NCI-H748 (cell line): ENCODE data around the gene REXO1.

Experiments used
- DNase-seq: peaks from one replicate; lab custom pipeline; 2025; ENCODE audit not compliant: unreplicated experiment; lab: John Stamatoyannopoulos, UW

Gene REXO1

DNA sequence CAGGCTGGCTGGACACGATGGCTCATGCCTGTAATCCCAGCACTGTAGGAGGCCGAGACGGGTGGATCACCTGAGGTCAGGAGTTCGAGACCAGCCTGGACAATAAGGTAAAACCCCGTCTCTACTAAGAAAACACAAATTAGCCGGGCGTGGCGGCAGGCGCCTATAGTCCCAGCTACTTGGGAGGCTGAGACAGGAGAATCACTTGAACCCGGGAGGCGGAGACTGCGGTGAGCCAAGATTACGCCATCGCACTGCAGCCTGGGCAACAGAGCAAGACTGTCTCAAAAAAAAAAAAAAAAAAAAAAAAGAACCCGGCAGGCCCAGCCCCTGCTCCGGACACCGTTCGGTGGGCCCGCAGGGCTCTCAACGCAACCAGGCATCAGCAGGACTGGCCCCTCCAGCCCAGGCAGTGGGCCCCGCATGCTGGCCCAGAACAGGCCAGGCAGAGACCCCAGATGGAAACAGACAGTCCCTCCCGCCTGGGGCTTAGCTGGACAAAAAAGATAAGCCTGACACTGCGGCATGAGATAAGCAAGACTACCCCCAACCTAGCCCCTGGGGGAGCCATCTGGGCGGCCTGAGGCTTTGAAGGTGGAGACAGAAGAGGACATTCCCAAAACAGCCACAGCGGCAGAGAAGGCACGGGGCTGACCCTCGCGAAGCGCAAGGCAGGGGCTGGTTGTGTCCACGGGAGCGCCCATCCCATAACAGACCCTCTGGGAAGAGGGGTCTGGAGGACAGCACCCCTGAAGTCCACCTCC is 11.6 kb downstream of the REXO1 start:
- DNase-seq: no peak

DNA sequence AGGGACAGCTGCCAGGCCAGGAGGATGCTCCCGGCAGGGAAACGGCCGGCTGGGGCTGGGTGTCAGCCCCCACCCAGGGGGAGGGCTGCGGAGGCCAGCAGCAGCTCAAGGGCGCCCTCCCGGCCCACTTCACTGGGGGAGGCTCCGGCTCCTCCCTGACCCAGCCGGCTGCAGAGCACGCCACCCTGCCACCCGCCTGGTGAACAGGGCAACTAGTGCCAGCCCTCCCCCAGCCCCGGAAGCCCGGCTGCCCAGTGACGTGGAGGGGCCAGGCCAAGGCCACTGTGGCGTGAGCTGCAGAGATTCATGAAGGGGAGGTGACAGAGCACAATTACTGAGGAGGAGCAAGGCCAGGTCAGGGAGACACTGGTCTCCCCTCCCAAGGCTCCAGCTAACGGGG is 14.7 kb downstream of the REXO1 start:
- no peak for DNase-seq

DNA sequence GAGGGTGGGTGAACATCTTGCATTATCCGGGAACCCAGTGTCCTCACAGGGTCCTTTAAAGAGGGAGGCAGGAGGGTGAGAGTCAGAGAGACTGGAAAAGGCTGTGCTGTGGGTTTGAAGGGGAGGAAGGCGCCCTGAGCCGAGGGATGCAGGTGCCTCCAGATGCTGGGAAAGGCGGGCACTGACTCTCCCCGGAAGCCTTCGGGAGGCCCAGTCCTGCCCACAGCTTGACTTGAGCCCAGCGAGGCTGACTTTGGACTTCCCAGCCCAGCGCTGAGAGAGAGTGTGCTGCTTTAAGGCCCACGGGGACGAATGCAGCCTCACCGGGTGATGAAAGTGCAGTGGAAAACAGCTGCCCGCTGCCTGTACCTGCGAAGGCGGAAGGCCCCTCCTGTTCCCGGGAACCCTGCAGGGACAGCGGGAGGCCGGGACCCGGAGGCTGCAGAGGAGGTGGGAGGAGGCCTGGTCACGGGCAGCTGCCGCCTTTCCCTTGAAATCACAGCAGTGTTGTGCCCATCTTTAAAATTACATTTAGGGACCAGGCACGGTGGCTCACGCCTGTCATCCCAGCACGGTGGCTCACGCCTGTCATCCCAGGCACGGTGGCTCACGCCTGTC is 16.1 kb downstream of the REXO1 start:
- DNase-seq: no peak

DNA sequence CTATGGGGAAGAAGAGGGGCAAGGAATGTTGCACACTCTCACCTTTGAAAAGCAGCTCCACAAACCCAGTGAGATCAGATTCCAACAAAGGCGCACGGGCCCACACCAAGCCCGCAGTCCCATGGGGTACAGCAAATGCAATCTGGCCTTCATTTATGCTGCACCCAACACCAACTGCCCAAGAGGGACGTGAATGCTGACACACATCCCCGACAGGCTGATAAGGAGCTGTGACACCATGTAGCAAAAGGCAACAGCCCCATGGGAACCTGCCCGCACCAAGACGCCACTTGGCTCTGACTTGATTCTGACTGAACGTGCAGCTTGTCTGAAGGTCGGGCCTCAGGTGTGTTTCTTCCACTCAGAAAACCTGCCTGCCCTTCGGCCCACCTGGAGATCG is 17.3 kb downstream of the REXO1 start:
- DNase-seq: no peak

DNA sequence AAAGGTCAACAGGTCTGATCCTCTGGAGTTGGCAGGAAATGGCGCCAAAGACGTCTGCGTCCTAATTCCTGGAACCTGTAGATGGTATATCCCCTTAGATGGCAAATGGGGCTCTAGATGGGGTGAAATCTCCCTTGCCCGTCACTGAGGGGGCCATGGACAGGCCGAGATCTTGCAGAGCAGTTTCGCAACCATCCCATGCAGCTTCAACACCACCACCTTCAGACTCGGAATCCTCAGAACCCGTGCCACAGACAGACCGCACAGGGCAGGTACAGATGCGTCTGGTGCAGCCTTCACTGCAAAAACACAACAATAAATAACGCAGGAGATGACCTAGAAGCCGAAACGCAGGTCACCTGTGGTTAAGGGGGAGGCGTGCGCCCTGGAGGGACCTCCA is 17.7 kb downstream of the REXO1 start:
- DNase-seq: no peak

DNA sequence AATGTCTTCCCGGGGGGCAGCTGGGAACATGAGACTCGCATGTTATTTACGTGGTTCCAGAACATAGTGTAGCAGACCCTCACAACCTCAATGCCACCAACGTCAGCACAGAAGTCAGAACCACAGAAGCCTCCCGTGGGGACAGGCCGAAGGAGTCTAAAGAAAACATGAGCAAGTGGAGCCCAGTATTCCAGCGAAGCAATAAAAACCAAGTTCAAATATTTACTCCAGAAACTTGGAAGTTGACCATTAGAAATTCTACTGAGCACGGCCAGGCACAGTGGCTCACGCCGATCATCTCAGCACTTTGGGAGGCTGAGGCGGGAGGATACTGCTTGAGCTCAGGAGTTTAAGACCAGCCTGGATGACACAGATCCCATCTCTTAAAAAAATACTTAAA is 18.3 kb downstream of the REXO1 start:
- no peak for DNase-seq

DNA sequence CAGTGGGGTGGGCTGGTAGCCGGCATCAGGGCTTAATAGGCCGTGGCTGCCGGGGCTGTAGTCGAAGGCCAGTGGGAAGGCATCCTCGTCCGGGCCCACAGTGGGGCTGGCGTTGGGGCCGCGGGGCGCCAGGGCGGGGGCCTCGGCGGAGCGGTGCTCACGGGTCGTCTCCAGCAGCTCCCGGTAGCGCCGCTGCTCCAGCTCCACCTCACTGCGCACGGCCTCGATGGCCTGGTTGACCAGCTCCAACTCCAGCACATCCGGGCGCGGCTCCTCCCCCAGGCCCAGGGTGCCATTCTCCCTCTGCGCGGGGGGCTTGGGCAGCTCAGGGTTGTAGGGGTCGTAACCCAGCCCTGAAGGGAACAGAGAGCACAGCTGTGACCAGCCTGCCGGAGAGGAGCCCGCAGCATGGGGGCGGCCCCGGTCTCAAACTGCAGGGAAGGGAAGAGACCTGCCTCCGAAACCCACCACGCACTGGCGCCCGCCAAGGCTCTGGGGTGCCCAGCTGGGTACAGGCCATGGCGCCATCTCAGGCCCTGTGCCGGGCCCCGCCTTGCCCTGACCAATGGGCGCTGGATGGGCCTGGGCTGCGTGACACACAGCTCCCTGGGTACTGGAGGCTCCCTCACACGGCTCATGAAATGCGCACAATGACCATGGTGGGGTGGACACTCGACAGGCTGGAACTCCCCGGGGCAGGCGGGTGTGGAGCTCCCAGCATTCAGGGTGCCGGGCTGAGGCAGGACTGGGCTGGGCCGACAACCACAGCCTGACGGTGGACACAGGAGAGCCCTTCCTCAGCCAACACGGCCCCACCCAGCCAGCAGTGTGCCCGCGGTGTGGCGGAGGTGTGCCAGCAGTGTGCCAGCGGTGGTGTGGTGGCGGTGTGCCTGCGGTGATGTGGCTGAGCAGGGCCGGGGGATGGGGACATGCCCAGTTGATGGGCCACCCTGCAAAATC is 19.7 kb downstream of the REXO1 start:
- DNase-seq: no peak

DNA sequence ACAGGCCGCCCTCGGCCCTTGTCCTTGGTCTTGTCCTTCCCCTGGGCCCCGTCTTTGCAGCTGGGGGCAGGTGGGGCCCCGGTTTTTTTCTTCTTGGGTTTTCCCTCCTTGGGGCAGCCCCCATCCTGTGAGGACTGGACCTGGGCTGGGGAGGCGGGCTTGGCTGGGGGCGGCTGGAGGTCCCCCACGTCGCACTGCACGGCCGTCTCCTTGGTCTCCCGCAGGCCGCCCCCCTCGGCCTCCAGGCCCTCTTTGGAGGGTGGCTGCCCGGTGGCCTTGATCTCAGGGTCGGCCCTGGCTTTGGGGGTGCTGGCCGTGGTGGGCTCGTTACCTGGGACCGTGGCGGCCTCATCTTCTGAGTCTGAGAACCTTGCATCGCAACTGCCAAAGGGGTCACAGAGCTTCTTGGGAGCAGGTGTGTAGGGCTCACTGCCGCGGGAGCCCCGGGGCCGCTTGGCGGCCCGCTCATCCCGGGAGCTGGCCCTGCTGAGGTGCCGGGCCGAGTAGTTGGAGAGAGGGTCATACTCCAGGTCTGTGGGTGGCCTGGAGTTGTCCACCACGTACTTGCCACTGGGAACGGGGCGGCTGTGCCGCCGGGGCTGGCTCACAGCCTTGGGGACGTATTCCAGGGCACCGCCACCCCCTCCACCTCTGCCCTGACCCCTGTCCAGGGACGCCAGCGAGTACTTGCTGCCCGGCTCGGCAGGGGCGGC is 20.6 kb downstream of the REXO1 start:
- DNase-seq: no peak

DNA sequence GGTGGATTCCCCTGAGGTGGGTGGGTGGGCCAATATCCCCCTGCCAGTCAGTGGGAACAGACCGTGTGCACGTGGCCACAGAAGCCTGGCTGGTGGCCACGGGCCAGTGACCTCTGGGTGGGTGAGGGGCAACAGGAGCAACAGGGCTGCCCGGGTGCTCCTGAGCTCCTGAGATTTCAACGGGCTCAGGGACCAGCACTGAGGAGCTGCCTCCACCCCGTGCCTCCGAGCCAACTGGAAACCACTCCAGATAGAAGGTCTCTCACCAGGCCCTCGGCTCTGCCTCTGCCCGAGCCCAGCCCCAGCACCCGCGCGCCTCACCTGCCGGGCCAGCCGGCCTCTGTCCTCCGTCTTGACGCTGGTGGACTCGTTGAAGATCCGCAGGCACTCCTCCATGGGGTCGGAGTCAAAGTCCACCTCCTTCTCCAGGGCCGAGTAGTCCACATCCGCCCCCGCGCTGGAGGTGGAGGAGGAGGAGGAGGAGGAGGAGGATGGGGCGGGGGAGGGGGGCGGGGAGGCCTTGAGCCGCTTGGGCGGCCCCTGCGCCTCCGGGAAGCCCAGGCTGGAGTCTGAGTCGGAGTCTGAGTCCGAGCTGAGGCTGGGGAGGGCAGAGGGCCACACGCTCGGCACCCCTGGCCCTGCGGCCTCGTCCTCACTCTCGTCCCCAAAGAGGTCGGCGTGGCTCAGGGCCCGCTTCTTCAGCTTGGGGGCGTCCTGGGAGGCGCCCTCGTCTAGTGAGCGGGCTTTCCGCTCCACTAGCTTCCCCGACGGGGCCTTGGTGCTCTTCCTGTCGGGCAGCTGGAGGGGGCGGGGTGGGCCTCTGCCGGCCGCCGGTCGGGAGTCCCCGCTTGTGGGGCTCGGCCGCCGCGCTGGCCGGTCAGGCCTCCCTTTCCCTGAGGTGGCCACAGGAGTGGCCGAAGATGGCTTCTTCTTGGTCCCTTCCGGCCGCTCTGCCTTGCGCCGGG is 21.4 kb downstream of the REXO1 start:
- no peak for DNase-seq

DNA sequence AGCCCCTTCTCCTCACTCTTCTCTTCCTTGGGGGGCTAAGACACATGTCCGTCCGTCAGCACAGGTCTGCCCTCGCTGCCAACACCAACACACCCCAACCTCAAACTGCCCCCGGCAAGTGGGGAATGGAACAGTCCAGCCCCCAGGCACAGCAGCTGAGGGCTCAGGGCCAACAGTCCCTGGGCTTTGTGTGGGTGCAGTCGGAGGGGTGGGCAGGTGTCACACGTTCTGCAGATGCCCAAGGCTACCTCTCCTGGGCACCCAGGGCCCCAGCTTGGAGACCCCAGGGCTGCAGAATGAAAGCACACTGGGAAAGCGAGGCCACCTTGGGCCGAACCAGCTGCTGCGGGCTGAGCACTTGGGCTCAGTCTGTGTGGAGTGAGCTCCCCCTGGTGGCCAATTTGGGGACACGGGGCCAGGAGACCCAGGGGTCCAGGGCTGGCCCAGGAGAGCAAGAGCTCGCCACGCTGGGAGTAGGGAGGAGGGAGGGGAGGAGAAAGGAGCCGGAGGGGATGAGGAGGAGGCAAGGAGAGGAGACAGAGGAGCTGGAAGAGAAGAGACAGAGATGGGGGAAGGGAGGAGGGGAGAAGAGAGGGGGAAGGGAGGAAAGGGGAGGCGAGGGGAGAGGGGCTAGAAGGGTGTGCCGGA is 22.2 kb downstream of the REXO1 start:
- peak; percentile 53 for DNase-seq

DNA sequence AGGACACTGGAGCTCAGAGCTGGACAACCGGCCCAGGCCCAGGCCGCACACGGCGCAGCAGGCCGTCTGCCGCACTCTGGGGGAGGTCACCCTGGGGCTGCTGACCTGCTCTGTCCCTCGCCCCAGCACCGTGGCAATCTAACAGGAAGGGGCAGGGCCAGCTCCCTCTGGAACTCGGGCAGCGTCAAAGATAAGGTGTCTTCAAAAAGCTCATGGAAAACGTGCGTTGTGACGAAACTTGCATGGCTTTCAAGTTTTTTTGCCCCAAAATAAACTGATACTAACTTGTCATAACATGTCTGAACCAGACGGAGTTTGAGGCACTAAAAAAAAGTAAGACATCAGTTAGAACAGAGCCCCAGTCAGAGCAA is 24.0 kb downstream of the REXO1 start:
- no peak for DNase-seq

DNA sequence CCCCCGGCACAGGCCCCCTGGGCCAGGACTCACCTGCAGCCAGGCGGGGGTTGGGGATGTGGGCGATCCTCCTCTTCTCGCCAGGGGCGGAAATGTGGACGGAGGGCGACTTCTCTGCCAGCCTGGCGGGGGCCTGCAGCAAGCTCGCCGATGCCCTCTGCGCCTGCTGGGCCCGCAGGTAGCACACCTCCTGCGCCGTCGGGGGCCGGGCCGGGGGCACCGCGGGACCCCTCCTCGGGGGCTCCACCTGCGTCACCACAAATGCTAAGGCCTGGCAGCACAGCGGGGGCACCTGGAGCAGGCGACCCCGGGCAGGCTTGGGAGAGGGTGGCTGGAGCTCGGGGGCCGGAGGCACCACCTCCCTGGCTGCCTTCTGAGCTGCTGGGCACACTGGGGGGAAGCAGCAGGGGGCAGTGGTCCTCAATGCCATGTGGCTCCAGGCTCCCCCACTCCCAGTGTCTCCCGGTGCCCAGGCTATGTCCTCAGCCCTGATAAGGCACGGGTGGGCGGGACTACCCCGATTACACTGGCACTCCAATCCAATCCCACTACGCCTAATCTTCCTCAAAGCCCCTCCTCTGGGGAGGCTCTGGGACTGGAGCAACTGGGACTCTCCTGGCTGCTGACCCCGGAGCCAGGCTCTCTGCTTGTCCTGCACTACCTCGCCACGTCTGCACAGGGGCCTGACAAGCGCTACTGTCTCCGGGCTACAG is 24.6 kb downstream of the REXO1 start:
- DNase-seq: no peak

DNA sequence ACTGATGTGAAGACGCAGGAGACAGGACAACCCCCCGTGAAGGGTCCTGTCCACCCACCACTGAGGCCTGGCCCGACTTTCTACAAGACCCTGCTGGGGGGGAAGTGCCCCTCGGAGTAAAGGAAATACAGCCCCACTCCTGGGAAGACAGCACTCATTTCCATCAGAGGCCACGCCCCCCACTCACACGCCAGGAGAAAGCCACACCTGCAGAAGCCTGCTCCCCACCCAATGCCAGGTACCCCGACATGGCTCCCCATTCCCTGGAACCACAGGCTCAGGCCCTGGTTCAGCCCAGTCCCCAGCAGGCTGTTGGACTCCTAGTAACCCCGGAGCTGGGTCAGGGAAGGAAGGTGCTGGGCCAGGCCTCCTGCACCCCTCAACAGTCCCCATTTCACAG is 25.3 kb downstream of the REXO1 start:
- DNase-seq: no peak

DNA sequence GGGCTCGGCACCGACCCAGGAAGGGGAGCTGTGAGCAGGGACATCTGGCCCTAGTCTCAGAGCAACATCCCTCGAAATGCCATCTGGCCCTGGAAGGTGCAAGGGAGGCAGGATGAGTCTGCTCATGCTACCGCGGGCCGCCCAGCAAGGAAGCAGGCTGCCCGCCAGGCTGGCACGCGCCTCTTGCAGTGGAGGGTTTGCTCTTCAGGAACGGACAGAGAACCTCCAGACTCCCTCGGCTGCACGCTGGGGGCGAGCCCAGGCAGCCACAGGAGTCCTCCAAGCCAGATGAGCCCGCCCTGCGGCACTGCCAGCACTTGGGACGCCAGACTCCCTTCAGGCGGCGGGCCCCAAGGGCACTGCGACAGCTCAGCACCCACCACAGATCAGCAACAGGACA is 26.1 kb downstream of the REXO1 start:
- no peak for DNase-seq

DNA sequence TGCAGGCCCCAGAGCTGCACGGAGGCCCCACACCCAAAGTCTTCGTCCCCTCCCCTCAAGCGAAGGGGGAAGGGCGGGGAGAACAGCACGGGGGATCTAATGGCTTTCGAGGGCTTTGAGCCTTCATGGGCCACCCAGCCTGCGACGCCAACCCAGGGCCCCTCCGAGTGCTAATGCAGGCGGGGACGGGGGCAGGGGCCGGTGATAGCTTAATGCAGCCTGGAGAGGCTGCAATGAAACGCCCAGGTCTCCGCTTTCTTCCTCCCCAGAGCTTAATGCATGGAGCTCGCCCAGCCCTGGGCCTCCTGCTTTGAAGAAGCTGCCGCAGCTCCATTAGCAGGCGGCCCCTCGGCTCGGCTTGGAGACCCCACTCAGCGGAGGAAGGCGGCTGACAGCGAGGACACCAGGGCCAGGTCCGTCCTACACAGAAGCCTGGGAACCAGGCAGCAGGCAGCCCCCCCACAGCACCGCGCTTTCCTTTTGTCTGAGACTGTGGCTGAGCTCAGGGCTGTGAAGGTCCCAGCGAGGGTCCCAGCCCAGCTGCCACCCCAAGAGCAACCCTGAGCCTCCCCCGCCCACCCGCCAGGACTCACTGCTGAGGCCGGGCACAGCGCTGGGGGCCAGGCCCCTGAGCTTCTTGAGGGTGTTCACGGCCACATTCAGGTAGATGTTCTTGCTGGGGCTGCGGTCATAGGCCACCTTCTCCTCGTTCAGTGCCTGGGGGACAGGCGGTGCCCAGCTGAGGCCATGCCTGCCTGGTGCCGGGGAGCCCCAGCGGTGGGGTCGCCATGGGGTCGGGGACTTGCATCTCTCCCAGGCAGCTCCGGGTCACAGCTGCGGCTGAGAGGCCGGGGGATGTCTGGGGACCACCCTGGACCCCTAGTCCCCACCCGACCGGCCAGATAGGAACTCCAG is 28.7 kb downstream of the REXO1 start:
- DNase-seq: no peak

DNA sequence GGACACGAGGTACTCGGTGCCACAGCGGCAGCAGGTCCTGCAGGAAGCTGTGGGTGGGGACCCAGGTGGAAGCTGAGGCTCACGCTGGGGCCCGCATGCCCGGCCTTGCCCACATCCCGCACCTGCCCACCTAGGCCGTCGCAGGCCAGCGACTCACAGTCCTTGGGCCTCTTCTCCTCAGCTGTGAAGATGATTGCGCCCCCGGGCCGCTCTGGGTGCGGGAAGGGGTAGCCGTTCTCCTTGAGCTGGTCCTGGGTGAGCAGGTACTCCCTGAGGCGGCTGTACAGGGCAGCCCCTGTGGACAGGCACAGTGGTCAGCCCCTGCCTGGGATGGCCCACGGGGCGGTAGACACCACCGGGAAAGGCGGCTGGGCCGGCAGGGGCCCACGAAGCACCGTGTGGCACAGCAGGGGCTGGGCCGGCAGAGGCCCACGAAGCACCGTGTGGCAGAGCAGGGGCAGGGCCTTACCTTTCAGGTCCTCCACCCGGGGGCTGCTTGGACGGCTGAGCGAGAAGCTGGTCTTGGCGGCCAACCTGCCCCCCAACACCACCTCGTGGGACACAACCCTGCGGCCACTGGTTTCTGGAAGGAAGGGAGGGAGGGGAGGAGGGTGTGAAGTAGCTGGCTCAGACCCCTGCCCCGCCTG is 29.6 kb downstream of the REXO1 start:
- no peak for DNase-seq

DNA sequence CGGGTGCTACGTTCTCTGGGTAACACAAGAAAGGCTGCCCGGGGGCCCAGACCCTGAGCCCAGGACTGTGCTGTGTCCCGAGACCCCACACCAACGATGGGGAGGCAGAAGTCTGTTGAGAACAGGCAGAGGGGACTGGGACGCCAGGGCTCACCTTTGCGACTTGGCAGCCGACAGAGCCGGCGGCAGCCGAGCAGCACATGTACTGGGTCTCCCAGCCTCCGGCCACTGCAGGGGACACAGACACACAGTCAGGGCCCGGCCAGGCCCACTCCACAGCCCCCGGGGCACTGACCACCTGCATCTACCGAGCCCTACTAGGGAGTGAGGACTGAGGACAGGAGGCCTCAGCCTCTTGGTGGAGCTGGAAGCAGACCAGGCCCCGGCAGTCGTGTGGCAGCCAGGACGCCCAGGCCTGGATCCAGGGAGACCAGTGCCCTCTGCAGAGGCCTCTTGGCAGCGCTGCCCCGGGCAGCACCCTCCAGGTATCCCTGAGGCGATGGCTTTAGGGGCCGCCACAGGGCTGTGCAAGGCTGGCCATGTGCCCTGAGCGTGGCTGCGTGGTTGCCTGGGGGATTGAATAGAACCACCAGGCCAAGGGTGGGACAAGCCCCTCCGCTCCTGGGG is 30.6 kb downstream of the REXO1 start:
- DNase-seq: no peak
